IMR-90 (cell line): Measurements from ENCODE around the gene MEST. TPM values are rescaled to one million over a fixed set of nuclear protein-coding genes. Genes with fewer than 3 reads are reported as not detected.

Source experiments
- ATAC-seq: fragments of 200-7000 bp; cut with Tn5 transposase; 2 replicates; pipeline ENCODE4 v1.9.1; 2020; ENCODE audit warnings: low read depth, mild to moderate bottlenecking, moderate library complexity
- BruUV-seq: library from RNA; stranded (reverse); fragments of 400-500 nt; replicated peaks from 2 replicates; lab custom pipeline; 2021; lab: Mats Ljungman, UMichigan
- CTCF ChIA-PET: fragments of 300-600 bp; formaldehyde crosslinking; extraction: SDS; loops from one replicate; lab custom pipeline; 2021; ENCODE audit warnings: antibody characterized with exemption; lab: Yijun Ruan, JAX
- POLR2A ChIA-PET: fragments of 300-600 bp; sonication (Branson Sonifier 250); formaldehyde crosslinking; loops from one replicate; lab custom pipeline; 2022; ENCODE audit warnings: antibody characterized with exemption; ENCODE audit not compliant: unreplicated experiment; lab: Charles Lee
- DNase-seq: peaks from one replicate; pipeline ENCODE4 v3.0.0; 2013
- H2AFZ ChIP-seq: replicated peaks from 2 replicates; pipeline ENCODE3; 2013; ENCODE audit warnings: low read length, mild to moderate bottlenecking; ENCODE audit not compliant: poor library complexity
- H2AK5ac ChIP-seq: 2 replicates; pipeline ENCODE4 v1.6.1; 2013; ENCODE audit warnings: low read depth, low read length, inconsistent platforms
- H2AK9ac ChIP-seq: replicated peaks from 2 replicates; pipeline ENCODE3; 2013; ENCODE audit warnings: mild to moderate bottlenecking, low read depth, low read length, moderate library complexity; ENCODE audit not compliant: poor library complexity
- H2BK120ac ChIP-seq: 2 replicates; pipeline ENCODE4 v1.6.1; 2013; ENCODE audit warnings: low read depth, low read length, inconsistent platforms
- H2BK15ac ChIP-seq: 3 replicates; pipeline ENCODE4 v1.6.1; 2013; ENCODE audit warnings: low read depth, low read length, inconsistent platforms
- H2BK20ac ChIP-seq: 2 replicates; pipeline ENCODE4 v1.6.1; 2013; ENCODE audit warnings: low read depth, mild to moderate bottlenecking, inconsistent platforms, low read length, moderate library complexity
- H2BK5ac ChIP-seq: 2 replicates; pipeline ENCODE4 v1.6.1; 2013; ENCODE audit warnings: mild to moderate bottlenecking, low read depth, low read length, inconsistent platforms; ENCODE audit not compliant: poor library complexity, severe bottlenecking
- H3K14ac ChIP-seq: replicated peaks from 2 replicates; pipeline ENCODE4 v1.6.1; 2013; ENCODE audit warnings: low read depth, low read length, inconsistent platforms
- H3K18ac ChIP-seq: 2 replicates; pipeline ENCODE4 v1.6.1; 2013; ENCODE audit warnings: low read depth, low read length, control low read depth
- H3K23ac ChIP-seq: 2 replicates; pipeline ENCODE4 v1.6.1; 2013; ENCODE audit warnings: low read depth, low read length, inconsistent platforms
- H3K27ac ChIP-seq: 2 replicates; pipeline ENCODE4 v1.5.1; 2013; ENCODE audit warnings: mild to moderate bottlenecking, control low read depth, low read length; ENCODE audit not compliant: insufficient read depth
- H3K27me3 ChIP-seq: 2 replicates; pipeline ENCODE4 v1.6.1; 2013; ENCODE audit warnings: low read length; ENCODE audit not compliant: control insufficient read depth, insufficient read depth
- H3K36me3 ChIP-seq: 2 replicates; pipeline ENCODE4 v1.6.1; 2013; ENCODE audit warnings: low read length, mixed read lengths; ENCODE audit not compliant: control insufficient read depth, insufficient read depth
- H3K4ac ChIP-seq: 2 replicates; pipeline ENCODE4 v1.6.1; 2013; ENCODE audit warnings: low read depth, low read length, inconsistent platforms
- H3K4me1 ChIP-seq: 2 replicates; pipeline ENCODE4 v1.6.1; 2013; ENCODE audit warnings: low read length, mixed read lengths; ENCODE audit not compliant: control insufficient read depth, insufficient read depth
- H3K4me2 ChIP-seq: 2 replicates; pipeline ENCODE4 v1.6.1; 2013; ENCODE audit warnings: low read depth, mild to moderate bottlenecking, control low read depth, low read length, moderate library complexity
- H3K4me3 ChIP-seq: 2 replicates; pipeline ENCODE4 v1.5.1; 2013; ENCODE audit warnings: low read depth, mild to moderate bottlenecking, control low read depth, low read length, moderate library complexity; ENCODE audit not compliant: insufficient read depth
- H3K56ac ChIP-seq: 2 replicates; pipeline ENCODE4 v1.6.1; 2013; ENCODE audit warnings: low read length, inconsistent platforms; ENCODE audit not compliant: insufficient read depth; ENCODE audit errors: extremely low read depth
- H3K79me1 ChIP-seq, 2 experiments: 2 replicates each; pipeline ENCODE4 v1.6.1; 2013; ENCODE audit warnings: low read length in 2 of 2, inconsistent platforms in 1 of 2, low read depth in 1 of 2
- H3K9ac ChIP-seq: 2 replicates; pipeline ENCODE4 v1.6.1; 2013; ENCODE audit warnings: low read depth, low read length, control low read depth
- H3K9me1 ChIP-seq: 2 replicates; pipeline ENCODE4 v1.6.1; 2013; ENCODE audit warnings: low read length, inconsistent platforms; ENCODE audit not compliant: insufficient read depth
- H3K9me3 ChIP-seq: 2 replicates; pipeline ENCODE4 v1.6.1; 2013; ENCODE audit warnings: low read length; ENCODE audit not compliant: control insufficient read depth, insufficient read depth
- H4K20me1 ChIP-seq: 2 replicates; pipeline ENCODE4 v1.6.1; 2013; ENCODE audit warnings: low read length, inconsistent platforms; ENCODE audit not compliant: insufficient read depth
- H4K5ac ChIP-seq: 2 replicates; pipeline ENCODE4 v1.6.1; 2013; ENCODE audit warnings: mild to moderate bottlenecking, low read depth, low read length, control low read depth
- H4K8ac ChIP-seq, 2 experiments: 2 replicates each; pipeline ENCODE4 v1.6.1; 2013; ENCODE audit warnings: low read depth in 2 of 2, low read length in 2 of 2, control low read depth in 1 of 2, inconsistent platforms in 1 of 2
- H4K91ac ChIP-seq: 2 replicates; pipeline ENCODE4 v1.6.1; 2013; ENCODE audit warnings: low read depth, low read length, inconsistent platforms; ENCODE audit not compliant: insufficient read depth
- CEBPB ChIP-seq: IDR thresholded peaks from 2 replicates; pipeline ENCODE4 v1.6.1; 2012; ENCODE audit warnings: low read depth, low read length, improper control_type of control experiment
- CHD1 ChIP-seq: IDR thresholded peaks from 2 replicates; pipeline ENCODE4 v1.6.1; 2012; ENCODE audit warnings: low read depth, low read length, improper control_type of control experiment
- FOS ChIP-seq: fragments of 150-350 bp; IDR thresholded peaks from 2 replicates; pipeline ENCODE4 v1.6.1; 2016; ENCODE audit warnings: low read depth, low read length
- MAFK ChIP-seq: IDR thresholded peaks from 2 replicates; pipeline ENCODE4 v1.6.1; 2012; ENCODE audit warnings: low read depth, low read length, improper control_type of control experiment
- MAZ ChIP-seq: IDR thresholded peaks from 2 replicates; pipeline ENCODE4 v1.6.1; 2012; ENCODE audit warnings: low read depth, mild to moderate bottlenecking, low read length, improper control_type of control experiment, moderate library complexity, borderline replicate concordance
- MXI1 ChIP-seq: IDR thresholded peaks from 2 replicates; pipeline ENCODE4 v1.6.1; 2012; ENCODE audit warnings: low read depth, mild to moderate bottlenecking, low read length, moderate library complexity, borderline replicate concordance
- NFE2L2 ChIP-seq: fragments of 150-350 bp; IDR thresholded peaks from 2 replicates; pipeline ENCODE4 v1.6.1; 2016; ENCODE audit warnings: low read depth, mild to moderate bottlenecking, low read length
- POLR2A ChIP-seq: IDR thresholded peaks from 2 replicates; pipeline ENCODE4 v1.6.1; 2012; ENCODE audit warnings: mild to moderate bottlenecking, low read depth, low read length
- RAD21 ChIP-seq: IDR thresholded peaks from 2 replicates; pipeline ENCODE4 v1.6.1; 2012; ENCODE audit warnings: low read length, improper control_type of control experiment
- RCOR1 ChIP-seq: IDR thresholded peaks from 2 replicates; pipeline ENCODE4 v1.6.1; 2012; ENCODE audit warnings: mild to moderate bottlenecking, low read length, improper control_type of control experiment; ENCODE audit not compliant: insufficient replicate concordance
- RFX5 ChIP-seq: IDR thresholded peaks from 2 replicates; pipeline ENCODE4 v1.8.0; 2012; ENCODE audit warnings: low read depth, mild to moderate bottlenecking, low read length, moderate library complexity
- SMC3 ChIP-seq: fragments of 150-350 bp; IDR thresholded peaks from 2 replicates; pipeline ENCODE4 v1.6.1; 2016; ENCODE audit warnings: low read depth, mild to moderate bottlenecking, antibody characterized with exemption, low read length, moderate library complexity
- WGBS, 2 experiments: methylation state at CpG; one replicate each; pipeline versions ENCODE4 v1.1.5 to v1.1.7; 2013; ENCODE audit warnings: missing lambda C conversion rate in 2 of 2; ENCODE audit not compliant: insufficient read length in 1 of 2; ENCODE audit errors: extremely low coverage in 2 of 2; 5-methylcytosine and 5-hydroxymethylcytosine counted together
- dilution Hi-C: fragments of 300-500 bp; cut with HindIII; formaldehyde crosslinking; loops from one replicate; pipeline ENCODE4 v1.14.3; 2018; ENCODE audit warnings: low sequenced_read_pairs; ENCODE audit not compliant: unreplicated experiment
- in situ Hi-C: fragments of 300-500 bp; cut with MboI; formaldehyde crosslinking; loops from 3 replicates; pipeline ENCODE4 v1.14.3; 2019; ENCODE audit warnings: low sequenced_read_pairs, inconsistent platforms, mixed read lengths
- intact Hi-C: fragments of 100-400 bp; cut with micrococcal nuclease; formaldehyde crosslinking; loops from 2 replicates; pipeline ENCODE4 v1.10.0; 2022
- polyA plus RNA-seq, 3 experiments: library from polyadenylated mRNA; depleted of rRNA; stranded (reverse); fragments of >200 nt; gene quantifications; 2 replicates each; pipeline ENCODE4 v1.2.3, GENCODE V29; 2012; ENCODE audit warnings: low replicate concordance in 1 of 3
- total RNA-seq: library from RNA; depleted of rRNA; stranded (reverse); fragments of >200 nt; gene quantifications from 2 replicates; pipeline ENCODE4 v1.2.3, GENCODE V29; 2012
- TF ChIP-seq, protein P1 (sequence below): fragments of 150-350 bp; IDR thresholded peaks from 2 replicates; pipeline ENCODE4 v1.6.1; 2016; ENCODE audit warnings: low read depth, mild to moderate bottlenecking, low read length, moderate library complexity, borderline replicate concordance
- TF ChIP-seq, protein P2 (sequence below): fragments of 150-350 bp; IDR thresholded peaks from 2 replicates; pipeline ENCODE4 v1.6.1; 2017; ENCODE audit warnings: mild to moderate bottlenecking, antibody characterized with exemption, low read length, low read depth

The MEST gene
- total and polyA plus RNA-seq, 2 of the 4 experiments (the other 2 are of a cell fraction), result 219 to 317 TPM

DNA sequence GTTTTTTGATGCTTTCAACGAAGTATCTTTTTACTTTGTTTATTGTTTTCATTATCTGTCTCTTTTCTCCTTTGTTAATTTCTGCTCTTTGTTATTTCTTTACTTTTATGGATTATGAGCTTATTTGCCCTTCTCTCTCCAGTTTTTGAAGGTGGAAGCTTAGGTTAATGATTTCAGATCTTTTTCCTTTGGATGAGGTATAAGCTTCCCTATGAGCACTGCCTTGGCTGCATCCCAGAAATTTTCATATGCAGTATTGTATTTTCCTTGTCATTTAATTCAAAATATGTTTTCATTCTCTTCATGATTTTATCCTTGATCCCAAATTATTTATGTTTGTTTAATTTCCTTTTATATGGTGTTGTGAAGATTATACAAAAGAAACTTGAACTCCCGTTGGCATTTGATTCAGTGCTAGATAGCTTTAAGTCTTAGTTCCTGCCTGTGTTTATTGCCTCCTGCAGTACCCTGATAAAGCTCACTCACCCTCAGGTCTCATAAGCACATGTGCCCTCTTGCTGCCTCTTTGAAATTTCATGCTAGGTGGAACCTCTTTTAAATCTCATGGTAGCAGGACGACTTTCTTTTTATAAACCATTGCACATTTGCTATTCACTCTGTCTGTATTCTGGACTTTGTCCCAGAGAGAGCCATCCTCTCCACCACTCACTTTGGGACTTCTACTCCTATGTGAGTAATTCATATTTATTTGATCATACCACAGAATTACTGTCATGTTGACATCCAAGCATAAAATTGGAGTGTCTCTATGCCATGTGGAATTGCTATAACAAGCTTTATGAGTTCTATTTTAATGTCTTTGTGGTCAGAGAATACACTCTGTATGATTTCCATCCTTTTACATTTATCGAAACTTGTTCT is 28.1 kb upstream of the MEST start (continued):
- TF ChIP-seq FOS, result no peak

DNA sequence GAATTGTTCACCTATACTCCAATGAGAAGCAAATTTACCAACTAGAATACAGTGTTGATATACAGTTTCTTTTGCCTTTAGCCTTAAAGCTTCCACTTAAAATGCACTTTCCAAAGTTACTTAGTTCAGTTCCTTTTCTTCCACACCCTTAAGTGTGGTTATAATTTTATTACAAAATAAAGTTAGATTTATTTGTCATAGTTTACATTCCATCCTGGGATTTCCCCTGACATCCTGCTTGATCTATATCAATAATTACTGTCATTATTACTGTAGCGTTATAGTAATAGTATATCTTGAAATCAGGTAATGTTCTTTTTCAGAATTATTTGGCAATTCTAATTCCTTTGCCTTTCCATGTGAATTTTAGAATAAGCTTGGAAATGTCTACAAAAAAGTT is 23.3 kb upstream of the MEST start:
- no peaks in the 10 kb centered on the region for H3K36me3 ChIP-seq
- H2BK15ac ChIP-seq, result no peak overlapping the region
- no peak overlapping the region for H3K56ac ChIP-seq
- DNase-seq (no peak), ATAC-seq (no peak)
- no peak overlapping the region for H2AK9ac ChIP-seq
- no peak overlapping the region for H3K27ac ChIP-seq
- H3K9ac ChIP-seq, result no peak overlapping the region
- no peak overlapping the region for H2AFZ ChIP-seq
- H2BK20ac ChIP-seq, result no peak overlapping the region
- WGBS, 2 experiments, result no CpG with 5 or more reads among the region's 1 CpG
- no peak overlapping the region for H3K23ac ChIP-seq
- CTCF ChIA-PET, result no interaction called here
- peaks cover 4% of the 10 kb centered on the region for H3K27me3 ChIP-seq
- H2BK120ac ChIP-seq, result no peak overlapping the region
- no peaks in the 10 kb centered on the region for H3K9me1 ChIP-seq
- BruUV-seq, result no TSS peak
- no peak overlapping the region for H2BK5ac ChIP-seq
- H3K9me3 ChIP-seq, result no peaks in the 10 kb centered on the region
- no peaks in the 10 kb centered on the region for H3K79me1 ChIP-seq
- H4K8ac ChIP-seq, result no peak overlapping the region
- POLR2A ChIA-PET, result no interaction called here
- H3K4me1 ChIP-seq, result no peaks in the 10 kb centered on the region
- no peak overlapping the region for H3K4ac ChIP-seq
- no peak overlapping the region for H3K4me3 ChIP-seq
- dilution Hi-C loops (no loop called here), intact Hi-C loops (no loop called here), in situ Hi-C loops (no loop called here)
- H2AK5ac ChIP-seq, result no peak overlapping the region
- no peaks in the 10 kb centered on the region for H4K20me1 ChIP-seq
- no peak overlapping the region for H3K18ac ChIP-seq
- H4K91ac ChIP-seq, result no peak overlapping the region
- H4K5ac ChIP-seq, result no peak overlapping the region
- no peak overlapping the region for H3K4me2 ChIP-seq
- H3K14ac ChIP-seq, result no peak overlapping the region
- TF ChIP-seq, protein P1, sequence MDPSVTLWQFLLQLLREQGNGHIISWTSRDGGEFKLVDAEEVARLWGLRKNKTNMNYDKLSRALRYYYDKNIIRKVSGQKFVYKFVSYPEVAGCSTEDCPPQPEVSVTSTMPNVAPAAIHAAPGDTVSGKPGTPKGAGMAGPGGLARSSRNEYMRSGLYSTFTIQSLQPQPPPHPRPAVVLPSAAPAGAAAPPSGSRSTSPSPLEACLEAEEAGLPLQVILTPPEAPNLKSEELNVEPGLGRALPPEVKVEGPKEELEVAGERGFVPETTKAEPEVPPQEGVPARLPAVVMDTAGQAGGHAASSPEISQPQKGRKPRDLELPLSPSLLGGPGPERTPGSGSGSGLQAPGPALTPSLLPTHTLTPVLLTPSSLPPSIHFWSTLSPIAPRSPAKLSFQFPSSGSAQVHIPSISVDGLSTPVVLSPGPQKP, result no peak
- TF ChIP-seq MAZ (no peak), MAFK (no peak), MXI1 (no peak), CEBPB (no peak), NFE2L2 (no peak), RAD21 (no peak), RCOR1 (no peak), CHD1 (no peak), SMC3 (no peak), POLR2A (no peak), RFX5 (no peak)
- TF ChIP-seq, protein P2, sequence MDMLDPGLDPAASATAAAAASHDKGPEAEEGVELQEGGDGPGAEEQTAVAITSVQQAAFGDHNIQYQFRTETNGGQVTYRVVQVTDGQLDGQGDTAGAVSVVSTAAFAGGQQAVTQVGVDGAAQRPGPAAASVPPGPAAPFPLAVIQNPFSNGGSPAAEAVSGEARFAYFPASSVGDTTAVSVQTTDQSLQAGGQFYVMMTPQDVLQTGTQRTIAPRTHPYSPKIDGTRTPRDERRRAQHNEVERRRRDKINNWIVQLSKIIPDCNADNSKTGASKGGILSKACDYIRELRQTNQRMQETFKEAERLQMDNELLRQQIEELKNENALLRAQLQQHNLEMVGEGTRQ, result no peak
